Right kidney (tissue), 1 donor: Measurements from ENCODE around the gene GMPR2.

Experiments used
- DNase-seq: peaks from one replicate; pipeline ENCODE4 v3.0.0-alpha.2; 2016

The GMPR2 gene

DNA sequence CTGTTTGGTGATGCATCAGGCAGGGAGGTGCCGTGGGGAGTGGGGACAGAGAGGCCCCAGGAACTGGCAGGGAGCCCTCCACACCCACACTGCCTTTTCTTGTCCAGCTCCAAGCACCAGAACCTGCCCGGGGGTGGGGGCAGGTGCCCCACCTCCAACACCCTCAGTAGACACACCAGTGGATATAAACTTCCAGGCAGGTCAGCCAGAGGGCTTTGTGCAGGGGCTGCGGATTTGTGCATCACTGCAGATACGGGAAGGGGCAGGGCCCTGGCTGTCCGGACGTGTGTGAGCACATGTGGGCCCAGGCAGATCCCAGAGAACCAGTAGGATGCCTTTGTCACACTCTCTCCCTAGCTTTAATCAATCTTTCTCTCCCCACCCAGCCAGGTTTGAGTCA lies 31.6 kb downstream of the GMPR2 start:
- DNase-seq, result no peak

DNA sequence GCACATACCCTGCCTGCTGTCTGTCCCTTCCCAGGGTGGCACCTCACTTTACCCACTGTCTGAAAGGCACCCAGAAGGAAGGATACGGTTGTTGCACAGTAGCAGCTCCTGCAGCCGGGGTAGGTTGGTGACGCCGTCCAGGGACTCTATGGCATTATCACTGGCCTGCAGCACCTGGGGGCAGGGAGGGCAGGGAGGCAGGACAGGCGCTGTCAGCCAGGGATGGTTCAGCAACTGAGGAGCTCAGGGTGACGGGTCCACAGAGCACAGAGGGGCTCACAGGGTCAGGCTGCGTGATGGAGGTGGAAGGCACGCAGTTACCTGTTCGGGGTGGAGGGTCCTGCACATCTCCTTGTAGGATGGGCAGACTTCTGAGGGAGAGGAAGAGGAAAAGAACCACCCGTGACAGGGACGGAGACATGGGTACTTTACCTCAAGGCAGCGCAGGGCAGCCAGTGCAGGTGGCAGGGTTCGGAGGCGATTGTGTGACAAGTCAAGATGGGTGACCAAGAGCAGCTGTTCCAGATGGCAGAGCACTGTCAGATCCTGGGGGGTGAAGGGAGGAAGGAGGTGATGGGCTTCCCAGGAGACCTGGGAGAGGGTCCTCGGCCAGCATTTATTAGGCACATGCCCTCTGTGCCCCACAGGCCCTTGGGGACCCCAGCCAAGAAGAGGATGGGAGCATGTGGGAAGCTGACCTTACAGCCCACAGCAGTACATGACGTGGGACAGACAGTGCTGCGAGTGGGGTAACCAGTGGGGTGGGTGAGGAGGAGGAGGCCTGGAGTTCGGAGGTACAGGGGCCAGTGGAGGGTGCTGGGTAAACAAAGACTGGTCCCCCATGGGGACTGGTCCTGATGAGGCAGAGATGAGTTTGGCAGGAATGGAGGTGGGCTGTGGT lies 33.9 kb downstream of the GMPR2 start:
- no peak for DNase-seq

DNA sequence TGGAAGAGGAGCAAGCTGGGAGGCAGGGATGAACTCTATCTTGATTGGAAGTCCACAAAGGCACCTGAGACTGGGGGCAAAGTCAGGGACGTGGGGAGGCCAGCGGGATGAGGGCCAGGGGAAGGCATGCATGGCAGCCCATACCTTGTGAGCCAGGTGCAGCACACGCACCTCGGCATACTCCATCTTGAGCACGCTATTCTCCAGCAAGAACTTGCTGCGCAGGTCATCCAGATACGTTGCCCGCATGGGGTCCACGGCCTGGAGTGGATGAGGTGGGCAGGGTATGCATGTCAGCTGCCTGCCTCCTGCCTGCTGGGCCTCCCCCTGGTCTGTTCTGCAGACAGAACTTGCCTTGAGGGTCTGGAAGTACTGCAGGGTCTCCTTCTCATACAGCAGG lies 34.8 kb downstream of the GMPR2 start:
- no peak for DNase-seq

- no peak for DNase-seq
Measured at GRCh38 chr14:24268225-24268624, 35.5 kb downstream of the GMPR2 start.

- no peak for DNase-seq
Measured at GRCh38 chr14:24269368-24269767, 36.6 kb downstream of the GMPR2 start.

DNA sequence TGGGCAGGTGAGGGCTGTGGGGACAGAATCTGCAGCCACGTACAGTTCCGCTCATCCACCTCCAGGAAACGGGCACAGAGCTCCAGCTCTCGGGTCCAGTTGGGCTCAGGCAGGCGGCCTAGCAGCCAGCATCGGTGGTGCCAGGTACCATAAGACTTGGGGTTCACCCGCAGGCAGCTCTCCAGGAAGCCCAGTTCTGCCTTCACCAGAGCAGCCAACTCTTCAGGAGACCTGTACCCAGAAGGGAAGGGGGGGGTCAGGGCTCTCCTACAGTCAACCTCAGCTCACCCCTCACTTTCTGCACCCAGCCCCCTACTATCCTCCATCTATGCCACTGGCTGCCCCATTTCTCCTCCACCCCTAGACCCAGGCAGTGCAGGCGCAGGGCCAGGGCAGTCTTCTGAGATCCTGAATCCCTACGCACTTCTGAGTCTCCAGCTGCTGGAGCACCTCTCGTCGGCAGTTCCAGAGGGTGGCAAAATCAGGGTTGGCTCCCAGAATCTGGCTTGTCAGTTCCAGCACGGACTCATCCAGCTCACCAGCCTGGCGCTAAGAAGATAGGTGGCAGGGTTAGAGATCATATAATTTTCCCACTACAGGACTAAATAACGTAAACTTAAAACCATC lies 37.3 kb downstream of the GMPR2 start:
- DNase-seq, result no peak

- no peak for DNase-seq
Measured at GRCh38 chr14:24270537-24271133, 37.9 kb downstream of the GMPR2 start.

GRCh38 chr14:24271134-24271833 lies 38.6 kb downstream of the GMPR2 start, which contains the start of gene RABGGTA:
Gene RABGGTA (minus strand): TSS chr14:24271597. CDS start chr14:24271115, 482 bp downstream.
- DNase-seq, result peak; percentile 96

GRCh38 chr14:24271834-24272263 lies 39.1 kb downstream of the GMPR2 start:
- DNase-seq, result no peak

- no peak for DNase-seq
Measured at GRCh38 chr14:24272467-24272866, 39.7 kb downstream of the GMPR2 start.

- DNase-seq, result no peak
Measured at GRCh38 chr14:24273422-24273998, 40.8 kb downstream of the GMPR2 start.

DNA sequence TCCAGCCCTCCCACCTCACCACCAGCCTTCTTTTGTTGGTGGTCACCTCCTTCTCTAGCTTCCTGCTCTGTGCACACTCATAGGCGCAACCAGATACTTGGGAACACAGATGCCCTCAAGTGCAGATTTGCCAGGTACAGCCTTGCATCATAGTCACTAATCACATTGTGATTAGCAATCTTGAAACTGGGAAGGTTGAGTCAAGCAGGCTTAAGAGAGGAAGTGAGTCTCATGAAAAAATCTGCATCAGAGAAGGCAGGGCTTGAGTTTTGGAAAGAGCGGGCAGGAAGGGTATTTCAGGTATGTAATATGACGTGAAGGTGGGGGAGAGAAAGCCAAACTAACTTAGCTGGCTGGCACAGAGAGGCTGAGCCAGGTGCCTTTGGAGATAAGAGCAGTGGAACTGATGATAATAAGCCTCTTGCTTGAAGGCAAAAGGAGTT lies 41.4 kb downstream of the GMPR2 start:
- no peak for DNase-seq

DNA sequence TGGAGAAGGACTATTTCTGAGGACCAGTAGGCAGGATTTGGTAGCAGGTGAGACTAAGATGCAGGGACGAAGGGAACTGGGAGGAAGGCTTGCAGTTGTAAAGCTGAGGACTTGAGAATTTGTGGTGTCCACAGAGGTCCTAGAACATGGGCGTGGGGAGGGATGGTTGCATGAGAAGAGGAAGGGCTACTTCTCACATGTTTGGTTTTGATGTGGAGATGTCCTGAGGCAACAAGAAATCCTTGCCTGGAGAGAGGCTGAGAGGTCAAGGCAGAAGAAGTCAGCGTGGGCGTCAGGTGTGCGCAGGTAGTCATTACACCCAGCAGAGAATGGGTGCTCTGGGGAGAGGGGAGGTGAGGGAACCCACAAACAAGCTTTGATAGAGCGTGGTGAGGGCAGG lies 44.3 kb downstream of the GMPR2 start:
- no peak for DNase-seq

DNA sequence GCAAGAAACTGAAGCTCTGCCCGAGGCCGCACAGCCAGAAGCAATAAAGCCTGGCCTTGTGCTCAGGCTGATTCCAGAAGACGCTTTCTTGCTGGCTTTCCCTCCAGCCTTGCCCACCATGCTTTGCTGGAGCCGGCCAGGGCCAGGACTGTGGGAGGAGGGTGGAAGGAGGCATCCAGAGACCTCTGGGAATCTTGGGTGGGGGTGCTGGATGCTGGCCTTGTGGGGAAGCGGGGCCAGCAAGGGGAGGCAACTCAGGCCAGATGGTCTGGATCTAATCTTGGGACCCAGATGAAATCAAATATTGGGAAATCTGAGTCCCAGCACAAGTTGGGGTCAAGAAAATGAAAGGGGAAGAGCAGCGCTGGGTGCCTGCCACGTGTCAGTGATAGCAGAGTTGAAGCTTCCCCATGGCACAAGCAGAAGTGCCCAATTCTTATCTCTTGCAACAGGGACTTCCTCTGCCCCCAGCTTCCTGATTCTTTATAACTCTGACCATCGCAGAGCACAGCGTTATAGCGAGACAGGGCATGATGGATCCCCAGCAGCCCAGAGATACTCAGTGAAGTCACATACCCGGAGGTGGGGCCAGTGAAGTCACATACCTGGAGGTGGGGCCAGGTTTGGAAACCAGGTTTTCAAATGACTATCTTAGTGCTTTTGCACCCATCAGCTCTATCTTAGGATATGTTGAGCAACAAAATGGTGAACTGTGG lies 45.0 kb downstream of the GMPR2 start:
- DNase-seq, result no peak

DNA sequence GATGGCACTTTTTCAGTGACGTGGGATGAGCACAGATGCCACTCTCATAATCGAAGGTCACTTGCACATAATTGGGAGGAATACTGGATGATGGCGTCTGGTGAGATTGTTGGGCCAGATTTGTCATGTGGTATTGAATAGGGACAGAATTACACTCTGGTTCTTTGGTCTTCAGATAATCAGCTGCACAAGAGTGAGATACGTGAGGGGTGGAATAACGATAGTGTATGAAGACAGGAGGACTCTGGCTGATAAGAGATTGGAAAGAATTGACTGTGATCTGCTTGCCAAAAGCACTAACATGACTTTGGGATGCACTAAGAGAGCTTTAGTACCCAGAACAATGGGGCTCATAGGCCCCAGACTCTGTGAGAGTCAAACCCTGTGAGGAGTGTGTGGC lies 45.7 kb downstream of the GMPR2 start:
- DNase-seq, result no peak

- no peak for DNase-seq
Measured at GRCh38 chr14:24279301-24280186, 46.8 kb downstream of the GMPR2 start.

DNA sequence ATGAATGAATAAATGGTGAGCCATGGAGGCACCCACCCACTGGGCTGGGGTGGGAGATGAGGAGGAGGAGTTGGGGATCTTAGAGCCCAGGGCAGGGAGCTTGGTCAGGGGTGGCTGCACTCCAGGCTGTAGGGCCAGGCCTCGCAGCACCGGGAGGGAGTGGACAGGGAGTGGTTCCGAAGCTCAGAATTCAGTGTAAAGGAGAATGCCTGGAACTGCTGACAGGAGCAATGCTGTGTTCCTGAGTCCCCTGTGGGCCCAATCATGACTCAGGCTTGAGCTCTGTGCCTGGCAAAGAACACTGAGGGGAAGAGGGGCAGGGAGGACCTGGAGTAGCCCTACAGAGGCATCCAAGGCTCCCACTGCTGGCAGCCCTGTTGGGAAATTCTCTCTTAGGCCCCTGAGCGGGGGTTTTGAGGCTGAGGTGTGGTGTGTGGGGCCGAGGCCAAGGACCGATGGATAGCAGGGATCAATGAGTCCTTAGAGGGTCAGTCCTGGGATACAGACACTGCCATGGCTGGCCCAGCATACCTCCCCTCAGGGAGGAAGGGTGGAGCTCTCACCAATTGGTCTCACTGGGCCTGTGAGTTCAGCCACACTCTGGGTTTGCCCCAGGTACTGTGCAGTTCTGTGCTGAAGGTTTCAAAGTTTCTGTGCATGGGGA lies 48.2 kb downstream of the GMPR2 start:
- DNase-seq, result no peak

GRCh38 chr14:24281636-24282035 lies 48.9 kb downstream of the GMPR2 start:
- DNase-seq, result no peak

DNA sequence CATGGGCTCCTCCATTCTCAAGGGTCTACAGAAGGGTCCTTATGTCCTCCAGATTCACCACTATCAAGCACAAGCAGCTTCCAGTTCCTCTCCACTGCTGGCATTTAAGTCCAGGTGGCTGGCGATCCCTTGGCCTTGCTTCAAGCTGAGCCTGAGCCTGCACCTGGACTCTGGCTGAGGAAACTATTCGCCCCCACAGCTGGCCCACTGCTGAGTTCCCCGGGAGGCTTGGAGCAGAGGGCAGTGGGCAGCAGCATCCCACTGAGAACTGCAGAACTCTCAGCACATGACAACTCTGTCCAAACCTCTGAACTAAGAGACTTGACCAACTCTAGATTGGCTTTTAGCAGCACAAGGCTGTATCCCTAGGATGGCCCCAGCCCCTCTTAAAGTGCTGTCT lies 50.0 kb downstream of the GMPR2 start:
- no peak for DNase-seq
